GM12878 (cell line): ENCODE data around the gene PRRC2C. TPM values are rescaled to one million over a fixed set of nuclear protein-coding genes. Genes with fewer than 3 reads are reported as not detected.

Experiments used
- ATAC-seq: fragments of 200-7000 bp; cut with Tn5 transposase; 3 replicates; pipeline ENCODE4 v1.9.1; 2020; ENCODE audit warnings: mild to moderate bottlenecking, moderate library complexity
- BruUV-seq: library from RNA; stranded (reverse); fragments of 400-500 nt; replicated peaks from 2 replicates; lab custom pipeline; 2021; lab: Mats Ljungman, UMichigan
- CTCF ChIA-PET: fragments of 300-600 bp; sonication (Branson Sonifier 250); formaldehyde crosslinking; extraction: SDS; loops from one replicate; lab custom pipeline; 2021; ENCODE audit warnings: inconsistent platforms; lab: Yijun Ruan, JAX
- POLR2A ChIA-PET: fragments of 350-600 bp; formaldehyde crosslinking; extraction: SDS; loops from one replicate; lab custom pipeline; 2021; ENCODE audit warnings: inconsistent platforms; lab: Charles Lee
- RAD21 ChIA-PET: fragments of 300-600 bp; sonication (Branson Sonifier 250); formaldehyde crosslinking; loops from one replicate; lab custom pipeline; 2023; ENCODE audit warnings: antibody characterized with exemption; ENCODE audit not compliant: unreplicated experiment; lab: Charles Lee
- SMC1A ChIA-PET: fragments of 300-600 bp; sonication (Branson Sonifier 250); formaldehyde crosslinking; loops from one replicate; lab custom pipeline; 2023; ENCODE audit not compliant: unreplicated experiment, uncharacterized antibody; lab: Charles Lee
- DNase-seq: peaks from one replicate; pipeline ENCODE4 v3.0.0-alpha.2; 2011; ENCODE audit warnings: low read depth, low spot score
- FAIRE-seq: peaks from 3 replicates; lab custom pipeline; 2011; peaks lifted over from hg19 to GRCh38; lab: Jason Lieb, UNC
- H2AFZ ChIP-seq: 2 replicates; pipeline ENCODE4 v1.6.0; 2011; ENCODE audit warnings: low read depth, low read length, control low read depth; ENCODE audit not compliant: control insufficient read depth
- H3K27ac ChIP-seq: 2 replicates; pipeline ENCODE4 v1.5.1; 2011; ENCODE audit warnings: control low read depth; ENCODE audit not compliant: control insufficient read depth, insufficient read depth
- H3K27me3 ChIP-seq, 2 experiments: replicated peaks in 1 of 2; 2 replicates each; pipeline versions ENCODE4 v1.6.0 to v1.6.1; 2011; ENCODE audit warnings: low read length in 1 of 2; ENCODE audit not compliant: control insufficient read depth in 2 of 2, insufficient read depth in 2 of 2
- H3K36me3 ChIP-seq, 2 experiments: 2 replicates each; pipeline ENCODE4 v1.5.1; 2011; ENCODE audit warnings: low read length in 1 of 2; ENCODE audit not compliant: control insufficient read depth in 2 of 2, insufficient read depth in 2 of 2
- H3K4me1 ChIP-seq: 2 replicates; pipeline ENCODE4 v1.6.1; 2011; ENCODE audit warnings: mild to moderate bottlenecking, low read length, moderate library complexity, mixed read lengths; ENCODE audit not compliant: control insufficient read depth, insufficient read depth
- H3K4me2 ChIP-seq: 2 replicates; pipeline ENCODE4 v1.6.0; 2011; ENCODE audit warnings: control low read depth; ENCODE audit not compliant: control insufficient read depth, insufficient read depth
- H3K4me3 ChIP-seq: fragments of 200-600 bp; sonication (generic); 2 replicates; pipeline ENCODE4 v1.5.1; 2016
- H3K79me2 ChIP-seq: 2 replicates; pipeline ENCODE4 v1.6.0; 2011; ENCODE audit warnings: low read length; ENCODE audit not compliant: control insufficient read depth, insufficient read depth
- H3K9ac ChIP-seq: 2 replicates; pipeline ENCODE4 v1.8.0; 2011; ENCODE audit warnings: low read length, control low read depth, mixed read lengths; ENCODE audit not compliant: control insufficient read depth, insufficient read depth
- H3K9me3 ChIP-seq: replicated peaks from 3 replicates; pipeline ENCODE4 v1.5.1; 2011; ENCODE audit warnings: mild to moderate bottlenecking, low read length; ENCODE audit not compliant: control insufficient read depth, insufficient read depth
- H4K20me1 ChIP-seq: 2 replicates; pipeline ENCODE4 v1.6.0; 2011; ENCODE audit not compliant: control insufficient read depth, insufficient read depth
- EED ChIP-seq: sonication (generic); IDR thresholded peaks from 2 replicates; pipeline ENCODE4 v1.6.1; 2016; ENCODE audit warnings: antibody characterized with exemption, low read depth
- EP300 ChIP-seq, 2 experiments: fragments of 150-350 bp in 1 of 2; IDR thresholded peaks; 2 replicates each; pipeline ENCODE4 v1.6.1; 2011 to 2012; ENCODE audit warnings: low read depth in 2 of 2, low read length in 2 of 2, borderline replicate concordance in 1 of 2, improper control_type of control experiment in 1 of 2, inconsistent platforms in 1 of 2; ENCODE audit not compliant: control insufficient read depth in 1 of 2
- FOXM1 ChIP-seq: IDR thresholded peaks from 2 replicates; pipeline ENCODE4 v1.6.1; 2012; ENCODE audit warnings: low read depth, mild to moderate bottlenecking, inconsistent platforms, low read length, moderate library complexity
- MXI1 ChIP-seq: fragments of 150-350 bp; IDR thresholded peaks from 2 replicates; pipeline ENCODE4 v1.6.1; 2011; ENCODE audit warnings: low read depth, mild to moderate bottlenecking, inconsistent platforms, low read length, improper control_type of control experiment
- RB1 ChIP-seq: fragments of 450-650 bp; formaldehyde crosslinking; IDR thresholded peaks from 2 replicates; pipeline ENCODE4 v1.6.1; 2017; ENCODE audit warnings: mild to moderate bottlenecking, borderline replicate concordance
- RBBP5 ChIP-seq: fragments of 200-600 bp; sonication (generic); conservative IDR thresholded peaks from 2 replicates; pipeline ENCODE4 v1.6.1; 2016
- SUZ12 ChIP-seq: fragments of 200-600 bp; sonication (generic); IDR thresholded peaks from one replicate; pipeline ENCODE4 v1.6.1; 2018; ENCODE audit warnings: antibody characterized with exemption, mild to moderate bottlenecking; ENCODE audit not compliant: unreplicated experiment
- WGBS: methylation state at CpG from one replicate; pipeline ENCODE4 v1.1.6; 2016; ENCODE audit warnings: low lambda C conversion rate; ENCODE audit not compliant: insufficient replicate concordance, insufficient coverage; ENCODE audit errors: missing lambda C conversion rate; 5-methylcytosine and 5-hydroxymethylcytosine counted together
- in situ Hi-C: fragments of 300-500 bp; cut with MboI; formaldehyde crosslinking; loops from 9 replicates; pipeline ENCODE4 v1.14.3; 2018; ENCODE audit warnings: mixed read lengths
- intact Hi-C: fragments of 100-400 bp; cut with micrococcal nuclease; formaldehyde crosslinking; loops from one replicate; pipeline ENCODE4 v1.14.2; 2022; ENCODE audit not compliant: unreplicated experiment
- polyA plus RNA-seq, 11 experiments: library from polyadenylated mRNA; depleted of rRNA in 4 of 11; unstranded in 6 of 11; stranded (reverse) in 5 of 11; fragments of >200 nt; fragmentation: Nextera tagmentation in 4 of 11; fragmentation: Illumina TruSeq in 1 of 11; extraction: Ambion mirVana in 4 of 11; extraction: Trizol in 1 of 11; gene quantifications; 1 replicate in 1 of 11; 2 replicates in 10 of 11; pipeline versions ENCODE4 v1.2.1 to v1.2.3, GENCODE V29; 2011 to 2016; ENCODE audit warnings: inconsistent platforms in 2 of 11, missing spikeins in 2 of 11, low read depth in 1 of 11
- total RNA-seq, 4 experiments: library from RNA; depleted of rRNA in 3 of 4; stranded (reverse); fragments of >200 nt in 3 of 4; fragmentation: Illumina TruSeq in 1 of 4; extraction: Trizol in 1 of 4; gene quantifications; 2 replicates each; pipeline versions ENCODE4 v1.2.1 to v1.2.3, GENCODE V29; 2013 to 2021

The PRRC2C gene
- total and polyA plus RNA-seq, 10 of the 15 experiments (the other 5 are each of a cell fraction or from before 2014, with no cell fraction given): 53.4 to 182 (median 91.8) TPM

DNA sequence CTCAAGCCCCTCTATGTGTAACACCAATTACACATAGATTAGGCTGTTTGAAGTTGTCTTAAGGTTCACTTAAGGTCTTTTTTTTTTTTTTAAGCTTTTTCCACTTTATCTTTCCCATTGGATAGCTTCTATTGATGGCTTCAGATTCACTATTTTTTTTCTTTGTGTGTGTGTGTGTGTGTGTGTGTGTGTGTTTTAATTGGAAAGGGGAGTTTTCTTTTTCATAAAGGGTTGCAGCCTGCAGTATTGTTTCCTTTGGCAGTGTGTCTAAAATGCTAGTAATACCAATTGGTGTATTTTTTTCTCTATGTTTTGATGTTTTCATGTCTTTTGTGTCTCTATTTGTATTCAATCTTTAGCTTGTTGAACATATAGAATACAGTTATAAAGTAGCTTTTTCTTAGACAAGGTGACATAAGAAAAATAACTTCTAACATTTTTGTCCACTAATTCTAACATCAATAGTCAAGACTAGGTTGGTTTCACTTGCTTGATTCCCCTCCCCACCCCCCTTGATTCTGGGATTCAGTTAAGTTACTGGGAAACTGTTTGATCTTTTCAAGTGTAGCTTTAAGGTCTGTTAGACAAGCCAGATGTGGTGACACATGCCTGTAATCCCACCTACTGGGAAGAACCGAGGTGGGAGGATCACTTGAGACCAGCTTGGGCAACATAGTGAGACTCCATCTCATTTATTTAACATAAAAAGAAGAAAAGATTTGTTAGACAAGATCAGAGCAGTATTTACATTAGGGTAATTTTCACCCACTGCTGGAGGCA, 21.4 kb downstream of the PRRC2C start (continued):
- no peak for TF ChIP-seq EP300 (IDR thresholded peaks at IDR 0.05; ENCODE audit: borderline replicate concordance in 1 of 2, control insufficient read depth in 1 of 2, low read depth in 2 of 2, low read length in 2 of 2)

DNA sequence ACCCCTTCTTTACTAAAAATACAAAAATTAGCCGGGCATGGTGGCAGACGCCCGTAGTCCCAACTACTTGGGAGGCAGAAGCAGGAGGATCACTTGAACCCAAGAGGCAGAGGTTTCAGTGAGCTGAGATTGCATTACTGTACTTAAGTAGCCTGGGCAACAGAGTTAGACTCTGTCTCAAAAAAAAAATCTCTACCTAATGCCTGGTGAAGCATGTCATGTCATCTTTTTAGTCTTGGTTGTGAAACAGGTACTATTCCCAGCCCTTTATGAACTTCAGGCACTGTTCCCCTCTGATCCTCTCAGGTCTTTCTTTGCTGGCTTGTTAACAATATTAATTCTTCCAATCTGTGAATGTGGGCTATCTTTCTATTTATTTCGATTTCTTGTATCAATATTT, 22.1 kb downstream of the PRRC2C start:
- no peak overlapping the region for H3K4me2 ChIP-seq
- BruUV-seq: no TSS peak
- ChIA-PET CTCF (interaction anchor here (1.9 to 2.1 kb wide), 2 partner anchors 22 to 50 kb away, joined by 3 to 8 read pairs; partner anchors contain the start of gene PRRC2C), SMC1A (interaction anchor here (1.2 to 3.1 kb wide), 3 partner anchors 8 to 16 kb away, joined by 3 to 9 read pairs (median 3); no protein-coding TSS in a partner anchor), RAD21 (interaction anchor here (1.4 kb wide), 1 partner anchor 8 kb away, joined by 4 read pairs; no protein-coding TSS in a partner anchor), POLR2A (interaction anchor here (0.7 kb wide), 1 partner anchor 331 kb away, joined by 8 read pairs; no protein-coding TSS in a partner anchor)
- no peak overlapping the region for H2AFZ ChIP-seq
- peaks cover 21% of the 10 kb centered on the region for H3K4me1 ChIP-seq
- no peak overlapping the region for H3K27ac ChIP-seq
- no peaks in the 10 kb centered on the region; the same call in 2 of the 3 replicates for H3K9me3 ChIP-seq
- H3K79me2 ChIP-seq: peaks cover 97% of the 10 kb centered on the region
- no peak for DNase-seq
- no peak overlapping the region for H3K4me3 ChIP-seq
- peaks cover 18% of the 10 kb centered on the region for H4K20me1 ChIP-seq
- FAIRE-seq: no peak
- in situ Hi-C loops (no loop called here), intact Hi-C loops (no loop called here)
- TF ChIP-seq RB1 (no peak), SUZ12 (no peak), FOXM1 (no peak), EED (no peak), RBBP5 (no peak), MXI1 (no peak)
- peak; percentile 50 for ATAC-seq
- peaks cover 1 to 4% of the 10 kb centered on the region in 2 experiments; a peak in 3 of 4 replicates for H3K36me3 ChIP-seq
- 9% methylated on average over 4 of the region's 4 CpGs for WGBS
- H3K27me3 ChIP-seq: no peaks in the 10 kb centered on the region
- no peak overlapping the region for H3K9ac ChIP-seq
